HCT116 (cell line): ENCODE measurements around the gene SEMA6A. TPM values are rescaled to one million over a fixed set of nuclear protein-coding genes. Genes with fewer than 3 reads are reported as not detected.

Experiments used
- ATAC-seq: fragments of 200-7000 bp; cut with Tn5 transposase; 2 replicates; pipeline ENCODE4 v1.9.1; 2020; ENCODE audit warnings: mild to moderate bottlenecking, moderate library complexity
- BruUV-seq: library from RNA; stranded (reverse); fragments of 400-500 nt; replicated peaks from 2 replicates; lab custom pipeline; 2021; lab: Mats Ljungman, UMichigan
- CTCF ChIA-PET: fragments of 300-600 bp; sonication (Branson Sonifier 250); formaldehyde crosslinking; loops from one replicate; lab custom pipeline; 2021; ENCODE audit warnings: antibody characterized with exemption; lab: Charles Lee
- POLR2A ChIA-PET: fragments of 300-600, 350-600 bp; sonication (Branson Sonifier 250); formaldehyde crosslinking; loops from one replicate; lab custom pipeline; 2021; ENCODE audit warnings: antibody characterized with exemption; lab: Charles Lee
- RAD21 ChIA-PET, 2 experiments: fragments of 300-600 bp; sonication (Branson Sonifier 250); formaldehyde crosslinking; loops; one replicate each; lab custom pipeline; 2023; ENCODE audit warnings: low total read pairs in 2 of 2; ENCODE audit not compliant: uncharacterized antibody in 2 of 2, unreplicated experiment in 2 of 2, low non-redundant PET in 1 of 2; lab: Charles Lee
- DNase-seq: peaks from one replicate; pipeline ENCODE4 v3.0.0-alpha.2; 2010; ENCODE audit warnings: low read depth, low spot score
- H2AFZ ChIP-seq: fragments of 200-600 bp; shearing (Covaris generic), sonication (generic); 2 replicates; pipeline ENCODE4 v1.6.1; 2017; ENCODE audit warnings: low read depth, mixed run types, mixed read lengths, antibody characterized with exemption, low read length; ENCODE audit not compliant: poor library complexity, severe bottlenecking
- H3K27ac ChIP-seq: 2 replicates; pipeline ENCODE4 v1.5.1; 2012; ENCODE audit warnings: low read depth, low read length
- H3K27me3 ChIP-seq: fragments of 200-600 bp; sonication (generic); 2 replicates; pipeline ENCODE4 v1.6.1; 2016; ENCODE audit warnings: mixed run types, low read length, mixed read lengths; ENCODE audit not compliant: insufficient read depth
- H3K36me3 ChIP-seq, 2 experiments: fragments of 200-500 bp in 1 of 2; fragments of 200-600 bp in 1 of 2; sonication (Bioruptor generic) in 1 of 2; sonication (generic) in 1 of 2; 2 replicates each; pipeline versions ENCODE4 v1.5.1 to v1.6.1; 2014 to 2016; ENCODE audit warnings: low read length in 2 of 2, inconsistent platforms in 1 of 2, mixed read lengths in 1 of 2, mixed run types in 1 of 2; ENCODE audit not compliant: insufficient read depth in 2 of 2, control insufficient read depth in 1 of 2
- H3K4me1 ChIP-seq, 2 experiments: fragments of 200-600 bp in 1 of 2; sonication (generic) in 1 of 2; 2 replicates each; pipeline versions ENCODE4 v1.5.1 to v1.6.1; 2012 to 2017; ENCODE audit warnings: low read length in 2 of 2, inconsistent platforms in 1 of 2, mild to moderate bottlenecking in 1 of 2, mixed read lengths in 1 of 2, mixed run types in 1 of 2, moderate library complexity in 1 of 2; ENCODE audit not compliant: insufficient read depth in 2 of 2, control insufficient read depth in 1 of 2
- H3K4me2 ChIP-seq: fragments of 200-600 bp; sonication (generic); 2 replicates; pipeline ENCODE4 v1.6.1; 2017; ENCODE audit warnings: mixed run types, low read length, mixed read lengths
- H3K4me3 ChIP-seq, 2 experiments: fragments of 200-600 bp in 1 of 2; sonication (generic) in 1 of 2; replicated peaks in 1 of 2; 2 replicates each; pipeline ENCODE4 v1.5.1; 2011 to 2016; ENCODE audit warnings: low read length in 2 of 2, control low read depth in 1 of 2, low read depth in 1 of 2, mild to moderate bottlenecking in 1 of 2, mixed read lengths in 1 of 2, mixed run types in 1 of 2
- H3K79me2 ChIP-seq: fragments of 200-600 bp; sonication (generic); 2 replicates; pipeline ENCODE4 v1.6.1; 2017; ENCODE audit warnings: mild to moderate bottlenecking, mixed run types, low read length, moderate library complexity, mixed read lengths; ENCODE audit not compliant: insufficient read depth
- H3K9ac ChIP-seq: fragments of 200-600 bp; sonication (generic); 2 replicates; pipeline ENCODE4 v1.6.1; 2016; ENCODE audit warnings: low read length, mixed read lengths
- H3K9me2 ChIP-seq: fragments of 200-600 bp; sonication (generic), shearing (Covaris generic); 2 replicates; pipeline ENCODE4 v1.6.1; 2017; ENCODE audit warnings: mixed run types, mild to moderate bottlenecking, moderate library complexity; ENCODE audit not compliant: insufficient read depth
- H3K9me3 ChIP-seq, 2 experiments: fragments of 200-500 bp in 1 of 2; fragments of 200-600 bp in 1 of 2; sonication (Bioruptor generic) in 1 of 2; sonication (generic) in 1 of 2; 2 replicates each; pipeline ENCODE4 v1.6.1; 2014 to 2017; ENCODE audit warnings: low read length in 2 of 2, mixed read lengths in 2 of 2, inconsistent platforms in 1 of 2, low read depth in 1 of 2, mild to moderate bottlenecking in 1 of 2, mixed run types in 1 of 2, moderate library complexity in 1 of 2; ENCODE audit not compliant: control insufficient read depth in 1 of 2, insufficient read depth in 1 of 2
- H4K20me1 ChIP-seq: fragments of 200-600 bp; sonication (generic), shearing (Covaris generic); 2 replicates; pipeline ENCODE4 v1.6.1; 2017; ENCODE audit warnings: mixed run types, mild to moderate bottlenecking, moderate library complexity; ENCODE audit not compliant: insufficient read depth
- EZH2 ChIP-seq: fragments of 200-600 bp; sonication (generic); IDR thresholded peaks from 2 replicates; pipeline ENCODE4 v1.6.1; 2017; ENCODE audit warnings: antibody characterized with exemption, mixed run types
- JUND ChIP-seq: IDR thresholded peaks from 2 replicates; pipeline ENCODE4 v1.6.1; 2012
- POLR2A ChIP-seq: IDR thresholded peaks from 2 replicates; pipeline ENCODE4 v1.7.0; 2011; ENCODE audit warnings: borderline replicate concordance; ENCODE audit not compliant: insufficient read depth, insufficient read length; ENCODE audit errors: extremely low read depth
- RAD21 ChIP-seq: IDR thresholded peaks from 2 replicates; pipeline ENCODE4 v1.6.1; 2012; ENCODE audit warnings: low read depth, mild to moderate bottlenecking
- REST ChIP-seq: IDR thresholded peaks from 2 replicates; pipeline ENCODE4 v1.6.1; 2012; ENCODE audit warnings: low read depth
- SRF ChIP-seq: IDR thresholded peaks from 2 replicates; pipeline ENCODE4 v1.6.1; 2012; ENCODE audit warnings: low read depth
- TCF7L2 ChIP-seq: IDR thresholded peaks from 2 replicates; pipeline ENCODE4 v1.7.0; 2011; ENCODE audit warnings: borderline replicate concordance, inconsistent platforms; ENCODE audit not compliant: insufficient read depth, insufficient read length; ENCODE audit errors: extremely low read depth
- YY1 ChIP-seq: IDR thresholded peaks from 2 replicates; pipeline ENCODE4 v1.6.1; 2011; ENCODE audit warnings: low read length, low read depth, moderate library complexity, mild to moderate bottlenecking; ENCODE audit not compliant: insufficient replicate concordance; ENCODE audit errors: extremely low read depth
- ZFX ChIP-seq: fragments of 450-650 bp; IDR thresholded peaks from 2 replicates; pipeline ENCODE4 v1.6.1; 2017
- ZNF274 ChIP-seq: fragments of 200-500 bp; sonication (Bioruptor generic); IDR thresholded peaks from 2 replicates; pipeline ENCODE4 v1.6.1; 2014; ENCODE audit warnings: mild to moderate bottlenecking, low read depth, low read length, inconsistent platforms
- intact Hi-C: fragments of 100-400 bp; cut with micrococcal nuclease; formaldehyde crosslinking; loops from 2 replicates; pipeline ENCODE4 v1.10.0; 2022
- total RNA-seq: library from RNA; stranded (reverse); gene quantifications from one replicate; pipeline ENCODE4 v1.2.1, GENCODE V29; 2021; ENCODE audit not compliant: unreplicated experiment

Gene SEMA6A
- total RNA-seq, 1 experiment from 2014 or later = 6.7 TPM

GRCh38 chr5:116600876-116601275 is 26.3 kb upstream of the SEMA6A start:
- ChIA-PET RAD21 (no interaction called here), POLR2A (no interaction called here), CTCF (no interaction called here)
- no peak overlapping the region for H3K27ac ChIP-seq
- no peak overlapping the region for H3K9ac ChIP-seq
- no peak for TF ChIP-seq YY1
- TF ChIP-seq REST = no peak
- no peak for TF ChIP-seq EZH2
- TF ChIP-seq ZFX = no peak
- TF ChIP-seq POLR2A = no peak
- no peak for TF ChIP-seq TCF7L2
- TF ChIP-seq ZNF274 = no peak
- no peak for TF ChIP-seq RAD21
- TF ChIP-seq JUND = no peak
- TF ChIP-seq SRF = no peak
- DNase-seq (no peak), ATAC-seq (no peak)
- H3K9me2 ChIP-seq = no peaks in the 10 kb centered on the region
- no peaks in the 10 kb centered on the region for H3K36me3 ChIP-seq
- H3K27me3 ChIP-seq = no peaks in the 10 kb centered on the region
- no peaks in the 10 kb centered on the region for H3K4me1 ChIP-seq
- no peaks in the 10 kb centered on the region for H3K79me2 ChIP-seq
- H4K20me1 ChIP-seq = no peaks in the 10 kb centered on the region
- H3K4me2 ChIP-seq = no peak overlapping the region
- intact Hi-C loops = no loop called here
- BruUV-seq = no TSS peak
- no peaks in the 10 kb centered on the region for H3K9me3 ChIP-seq
- no peak overlapping the region for H3K4me3 ChIP-seq
- H2AFZ ChIP-seq = no peak overlapping the region
